HG02678 (cell line): Measurements from ENCODE around the gene ZC3HAV1L.
A peak's percentile ranks its signal among the peaks of the same experiment; 100 is the strongest.
"Not testable (repeated sequence)": the region's sequence is repeated elsewhere in the genome, so short reads cannot be mapped to it uniquely, and the experiment has no call there.

Experiments used
- ATAC-seq: cut with Tn5 transposase; IDR thresholded peaks from one replicate; pipeline ENCODE4 v1.9.1; 2021; ENCODE audit warnings: mild to moderate bottlenecking, moderate library complexity; ENCODE audit not compliant: unreplicated experiment

The ZC3HAV1L gene

GRCh38 chr7:139035586-139036353, at the start of gene ZC3HAV1L:
Gene ZC3HAV1L (minus strand): TSS chr7:139036042. CDS start chr7:139036017, 25 bp downstream.
- peak; percentile 88 for ATAC-seq

GRCh38 chr7:139084709-139085108, 48.9 kb upstream of the ZC3HAV1L start:
- ATAC-seq, result no peak

- ATAC-seq, result no peak
These were observed 45.7 kb upstream of the ZC3HAV1L start for GRCh38 chr7:139081584-139081983.

- ATAC-seq, result no peak
These were observed 45.1 kb upstream of the ZC3HAV1L start for GRCh38 chr7:139080905-139081304.

- ATAC-seq, result no peak
These were observed 44.0 kb upstream of the ZC3HAV1L start for GRCh38 chr7:139079861-139080260.

GRCh38 chr7:139078911-139079310, 43.1 kb upstream of the ZC3HAV1L start:
- no peak for ATAC-seq

GRCh38 chr7:139078399-139078798, 42.6 kb upstream of the ZC3HAV1L start:
- no peak for ATAC-seq

GRCh38 chr7:139077706-139078105, 41.9 kb upstream of the ZC3HAV1L start:
- ATAC-seq, result not testable (repeated sequence)

- ATAC-seq, result no peak
These were observed 40.2 kb upstream of the ZC3HAV1L start for GRCh38 chr7:139075871-139076686.

GRCh38 chr7:139075031-139075652, 39.3 kb upstream of the ZC3HAV1L start:
- peak; percentile 92 for ATAC-seq

GRCh38 chr7:139072796-139073195, 37.0 kb upstream of the ZC3HAV1L start:
- no peak for ATAC-seq

GRCh38 chr7:139071680-139072079, 35.8 kb upstream of the ZC3HAV1L start:
- no peak for ATAC-seq

GRCh38 chr7:139068544-139069399, 32.9 kb upstream of the ZC3HAV1L start:
- ATAC-seq, result no peak

GRCh38 chr7:139066315-139066714, 30.5 kb upstream of the ZC3HAV1L start:
- ATAC-seq, result no peak

GRCh38 chr7:139065323-139065722, 29.5 kb upstream of the ZC3HAV1L start:
- no peak for ATAC-seq

- no peak for ATAC-seq
These were observed 25.6 kb upstream of the ZC3HAV1L start for GRCh38 chr7:139061416-139061815.

GRCh38 chr7:139060695-139061237, 24.9 kb upstream of the ZC3HAV1L start:
- ATAC-seq, result no peak

- ATAC-seq, result no peak
These were observed 24.1 kb upstream of the ZC3HAV1L start for GRCh38 chr7:139059905-139060304.

GRCh38 chr7:139058943-139059342, 23.1 kb upstream of the ZC3HAV1L start:
- ATAC-seq, result no peak

GRCh38 chr7:139055674-139056073, 19.8 kb upstream of the ZC3HAV1L start:
- no peak for ATAC-seq
